GM12864 (cell line): ENCODE data around the gene YPEL3.
A peak's percentile ranks its signal among the peaks of the same experiment; 100 is the strongest.
"Not testable (repeated sequence)": the region's sequence is repeated elsewhere in the genome, so short reads cannot be mapped to it uniquely, and the experiment has no call there.

Experiments used
- DNase-seq: peaks from one replicate; pipeline ENCODE4 v3.0.0-alpha.2; 2011; ENCODE audit warnings: low read depth
- H3K4me3 ChIP-seq: 2 replicates; pipeline ENCODE4 v1.5.1; 2011; ENCODE audit warnings: mild to moderate bottlenecking, low read depth, low read length, control low read depth
- CTCF ChIP-seq: IDR thresholded peaks from 2 replicates; pipeline ENCODE4 v1.5.1; 2011; ENCODE audit warnings: low read depth, mild to moderate bottlenecking, moderate library complexity, low read length, control low read depth, inconsistent platforms; ENCODE audit errors: missing control alignments

The YPEL3 gene

GRCh38 chr16:30127993-30128392 lies 32.0 kb upstream of the YPEL3 start:
- TF ChIP-seq CTCF: no peak
- no peak for DNase-seq
- no peak overlapping the region for H3K4me3 ChIP-seq

- not testable (repeated sequence) for H3K4me3 ChIP-seq, DNase-seq
Observed at GRCh38 chr16:30125690-30126089, 29.7 kb upstream of the YPEL3 start.

- H3K4me3 ChIP-seq: no peak overlapping the region
- DNase-seq: no peak
- no peak for TF ChIP-seq CTCF
Observed at GRCh38 chr16:30124985-30125379, 29.0 kb upstream of the YPEL3 start.

GRCh38 chr16:30122604-30123160 lies 26.7 kb upstream of the YPEL3 start:
- DNase-seq: no peak
- peak overlapping the region; percentile 76 for H3K4me3 ChIP-seq
- TF ChIP-seq CTCF: no peak

- peak overlapping the region; percentile 76 for H3K4me3 ChIP-seq
- DNase-seq: no peak
- TF ChIP-seq CTCF: no peak
Observed at GRCh38 chr16:30121741-30122571, 25.9 kb upstream of the YPEL3 start.

- no peak for TF ChIP-seq CTCF
- DNase-seq: no peak
- H3K4me3 ChIP-seq: no peak overlapping the region
Observed at GRCh38 chr16:30120340-30121105, 24.5 kb upstream of the YPEL3 start.

GRCh38 chr16:30119428-30119827 lies 23.4 kb upstream of the YPEL3 start:
- DNase-seq: no peak
- H3K4me3 ChIP-seq: no peak overlapping the region
- no peak for TF ChIP-seq CTCF
